Measurements from ENCODE around the gene DPPA4. TPM values are rescaled to one million over a fixed set of nuclear protein-coding genes. Genes with fewer than 3 reads are reported as not detected.

DPPA4 gene
- total RNA-seq, 1 experiment from 2014 or later: 0.60 TPM

- no peak for DNase-seq (ENCODE audit: low read depth)
Measured at GRCh38 chr3:109338322-109338721, 976 bp upstream of the DPPA4 start.

GRCh38 chr3:109336291-109336861, 970 bp downstream of the DPPA4 start:
- DNase-seq (ENCODE audit: low read depth): no peak

GRCh38 chr3:109334572-109334971, 2.8 kb downstream of the DPPA4 start:
- DNase-seq (ENCODE audit: low read depth): no peak

- DNase-seq (ENCODE audit: low read depth): no peak
Measured at GRCh38 chr3:109331692-109332091, 5.7 kb downstream of the DPPA4 start.

GRCh38 chr3:109330405-109330804, 6.9 kb downstream of the DPPA4 start:
- DNase-seq (ENCODE audit: low read depth): no peak

- no peak for DNase-seq (ENCODE audit: low read depth)
Measured at GRCh38 chr3:109328202-109328601, 9.1 kb downstream of the DPPA4 start.

- no peak for DNase-seq (ENCODE audit: low read depth)
Measured at GRCh38 chr3:109325657-109326056, 11.7 kb downstream of the DPPA4 start.

GRCh38 chr3:109325109-109325508, 12.2 kb downstream of the DPPA4 start:
- DNase-seq (ENCODE audit: low read depth): no peak

- DNase-seq (ENCODE audit: low read depth): no peak
Measured at GRCh38 chr3:109316162-109316730, 21.1 kb downstream of the DPPA4 start, which contains the start of gene DPPA2. TSS of gene DPPA2 (minus strand) at chr3:109316517. CDS start at chr3:109314542, 1,975 bp downstream.

- no peak for DNase-seq (ENCODE audit: low read depth)
Measured at GRCh38 chr3:109313061-109313460, 24.3 kb downstream of the DPPA4 start.

DNA sequence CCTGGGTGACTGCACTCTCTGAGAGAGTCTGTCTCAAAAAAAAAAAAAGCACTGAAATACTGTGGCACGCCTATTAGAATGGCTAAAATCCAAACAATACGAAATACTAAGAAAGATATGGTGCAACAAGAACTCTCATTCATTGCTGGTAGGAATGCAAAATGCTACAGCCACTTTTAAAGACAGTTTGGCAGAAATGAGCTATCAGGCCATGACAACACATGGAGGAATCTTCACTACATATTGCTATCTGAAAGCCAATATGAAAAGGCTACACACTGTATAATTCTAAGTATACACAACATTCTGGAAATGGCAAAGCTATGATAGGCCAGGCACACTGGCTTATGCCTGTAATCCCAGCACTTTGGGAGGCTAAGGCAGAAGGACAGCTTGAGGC, 39.9 kb downstream of the DPPA4 start:
- no peak for DNase-seq (ENCODE audit: low read depth)

DNA sequence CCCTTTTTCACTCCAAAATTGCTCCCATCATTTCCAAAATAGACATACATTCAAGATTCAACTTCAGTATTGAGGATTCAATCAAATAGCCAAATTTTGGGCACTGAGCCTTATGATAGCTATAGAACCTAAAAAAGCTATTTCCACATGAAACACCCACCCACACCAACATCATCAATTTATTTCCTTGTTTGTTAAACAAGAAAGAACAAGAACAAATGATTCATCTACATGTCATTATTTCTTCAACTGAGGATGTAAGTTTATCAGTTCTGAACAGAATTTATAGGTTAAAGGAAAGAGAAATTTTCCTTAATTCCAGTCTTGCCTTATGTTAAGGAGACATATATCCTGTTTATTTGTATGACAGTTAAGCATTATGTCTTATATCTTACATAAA, 53.3 kb downstream of the DPPA4 start:
- no peak for DNase-seq (ENCODE audit: low read depth)

- DNase-seq (ENCODE audit: low read depth): no peak
Measured at GRCh38 chr3:109278546-109278945, 58.8 kb downstream of the DPPA4 start.

GRCh38 chr3:109278141-109278540, 59.2 kb downstream of the DPPA4 start:
- no peak for DNase-seq (ENCODE audit: low read depth)

Other genes starting within 250 kb of the DPPA4 start
- not detected in 2 replicates for gene MORC1, start 219.4 kb downstream of the DPPA4 start, total RNA-seq (2014; rRNA removed; shearing (Covaris generic))
- gene C3orf85, start 200.8 kb downstream of the DPPA4 start, total RNA-seq (2014; rRNA removed; shearing (Covaris generic)): not detected in 2 replicates
- not detected in 2 replicates for gene DPPA2, start 21.0 kb downstream of the DPPA4 start, total RNA-seq (2014; rRNA removed; shearing (Covaris generic))